Coronary artery (tissue), 2 donors: ENCODE results near the gene CDK11B.
"Not testable (repeated sequence)": the region's sequence is repeated elsewhere in the genome, so short reads cannot be mapped to it uniquely, and the experiment has no call there.

ENCODE experiments used
- DNase-seq: peaks from one replicate; pipeline ENCODE4 v3.0.0-alpha.2; 2017; ENCODE audit warnings: low spot score
- H3K27ac ChIP-seq, 2 donors: fragments of 200-600 bp; sonication (generic); one replicate each; pipeline ENCODE4 v1.5.1; 2016 to 2019
- H3K4me3 ChIP-seq: fragments of 200-600 bp; sonication (generic); 2 replicates; pipeline ENCODE4 v1.5.1; 2016; ENCODE audit warnings: mild to moderate bottlenecking, moderate library complexity
- CTCF ChIP-seq: fragments of 200-600 bp; sonication (generic); IDR thresholded peaks from one replicate; pipeline ENCODE4 v1.5.1; 2019; ENCODE audit warnings: antibody characterized with exemption

The CDK11B gene

GRCh38 chr1:1669468-1670440 is 10.9 kb upstream of the CDK11B start:
- no peak for TF ChIP-seq CTCF
- Histone ChIP-seq H3K27ac (no peak overlapping the region), H3K4me3 (no peak overlapping the region)
- DNase-seq: no peak

GRCh38 chr1:1666526-1666925 is 7.7 kb upstream of the CDK11B start:
- no peak for DNase-seq
- H3K4me3 ChIP-seq: no peak overlapping the region
- no peak for TF ChIP-seq CTCF
- no peak overlapping the region for H3K27ac ChIP-seq

- H3K4me3 ChIP-seq: no peak overlapping the region
- DNase-seq: no peak
- no peak overlapping the region for H3K27ac ChIP-seq
- TF ChIP-seq CTCF: peak; percentile 28
Measured at GRCh38 chr1:1665815-1666251, 7.0 kb upstream of the CDK11B start.

DNA sequence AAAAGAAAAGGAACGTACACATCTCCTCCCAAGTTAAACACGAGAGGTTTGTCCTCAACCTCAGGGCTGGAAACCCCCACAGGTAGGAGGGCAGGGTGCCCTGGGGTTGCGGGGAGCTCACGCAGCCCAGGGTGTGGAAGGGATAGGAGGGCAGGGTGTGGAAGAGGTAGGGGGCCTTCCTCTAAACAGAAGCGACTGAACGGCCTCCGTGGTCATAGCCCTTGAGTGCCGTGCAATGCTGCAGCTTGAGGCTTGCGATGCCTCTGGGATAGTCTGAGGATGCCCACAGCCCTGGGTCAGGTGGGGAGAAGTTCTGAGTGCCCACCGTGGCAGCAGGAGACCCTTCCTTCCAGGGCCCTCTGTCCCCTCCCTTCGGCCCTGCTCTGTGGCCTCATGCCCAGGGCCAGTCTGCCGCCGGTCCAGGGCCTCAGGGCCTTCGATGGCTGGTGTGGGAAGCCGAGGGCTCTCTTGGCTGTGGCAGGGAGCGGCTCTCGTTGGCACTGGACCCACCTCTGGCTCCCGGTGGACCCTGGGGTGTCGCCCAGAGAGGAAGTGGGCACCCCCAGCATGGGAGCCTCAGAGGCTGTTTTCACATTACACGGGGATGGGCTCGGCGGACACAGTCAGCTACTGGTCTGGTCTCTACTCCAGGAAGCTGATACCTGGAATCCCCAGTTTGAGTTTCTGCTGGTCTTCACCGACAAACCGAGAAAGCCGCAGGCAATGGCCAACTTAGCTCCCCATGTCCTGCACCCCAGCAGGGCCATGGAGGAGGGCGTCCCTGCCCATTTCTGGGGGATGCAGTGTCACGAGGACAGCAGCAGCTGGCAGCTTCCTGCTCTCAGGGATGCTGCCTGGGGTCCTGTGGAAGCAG is 6.4 kb upstream of the CDK11B start:
- no peak for DNase-seq
- no peak overlapping the region for H3K27ac ChIP-seq
- H3K4me3 ChIP-seq: no peak overlapping the region
- no peak for TF ChIP-seq CTCF

- not testable (repeated sequence) for DNase-seq, H3K27ac ChIP-seq, H3K4me3 ChIP-seq
Measured at GRCh38 chr1:1664318-1664717, 5.5 kb upstream of the CDK11B start.

GRCh38 chr1:1662830-1663560 is 4.2 kb upstream of the CDK11B start:
- not testable (repeated sequence) for DNase-seq, H3K4me3 ChIP-seq
- peak overlapping the region in 1 of 2 donors; percentile 10 for H3K27ac ChIP-seq

GRCh38 chr1:1662392-1662791 is 3.6 kb upstream of the CDK11B start:
- not testable (repeated sequence) for DNase-seq, H3K4me3 ChIP-seq
- peak overlapping the region in 1 of 2 donors; percentile 10 for H3K27ac ChIP-seq

DNA sequence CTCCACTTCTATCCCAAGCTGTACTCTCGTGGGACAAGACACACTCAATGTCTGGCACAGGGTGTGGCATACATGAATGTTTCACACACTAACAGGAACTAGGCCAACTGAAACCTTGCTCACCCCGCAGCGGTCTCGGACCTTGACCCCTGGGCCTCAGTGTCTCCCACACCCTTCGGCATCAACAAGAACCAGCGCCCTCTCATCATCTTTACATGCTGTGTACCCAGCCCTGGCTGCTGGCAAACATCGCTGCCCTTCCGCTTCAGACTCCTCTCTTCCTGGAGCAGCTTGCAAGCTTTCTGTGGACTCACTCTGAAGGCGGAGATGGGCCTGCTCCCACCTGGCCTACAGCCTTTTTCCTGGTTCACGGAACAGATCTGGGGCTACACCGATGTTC is 10.5 kb downstream of the CDK11B start:
- H3K27ac ChIP-seq, H3K4me3 ChIP-seq, DNase-seq: not testable (repeated sequence)

GRCh38 chr1:1647567-1648241 is 11.1 kb downstream of the CDK11B start:
- not testable (repeated sequence) for H3K27ac ChIP-seq, H3K4me3 ChIP-seq, DNase-seq

DNA sequence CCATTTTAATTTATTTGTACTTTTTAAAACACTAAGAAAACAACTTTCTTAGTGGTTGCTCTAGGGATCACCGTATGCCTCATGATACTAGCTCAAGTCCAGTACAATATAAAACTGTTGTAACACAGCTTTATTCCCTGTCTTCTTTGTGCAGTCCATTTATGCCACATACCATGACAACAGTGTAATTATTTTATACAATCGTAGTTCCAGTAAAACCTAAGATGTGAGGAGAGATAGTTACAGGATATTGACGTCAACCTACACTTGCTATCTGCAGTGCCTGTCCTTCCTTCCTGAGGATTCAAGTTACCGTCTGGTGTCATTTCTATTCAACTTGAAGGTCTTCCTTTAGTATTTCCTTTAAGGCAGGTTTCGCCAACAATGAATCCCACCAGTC is 12.5 kb downstream of the CDK11B start:
- not testable (repeated sequence) for DNase-seq, H3K27ac ChIP-seq, H3K4me3 ChIP-seq

- H3K4me3 ChIP-seq, H3K27ac ChIP-seq, DNase-seq: not testable (repeated sequence)
Measured at GRCh38 chr1:1640711-1641461, 17.9 kb downstream of the CDK11B start.

- H3K4me3 ChIP-seq, H3K27ac ChIP-seq, DNase-seq: not testable (repeated sequence)
Measured at GRCh38 chr1:1640081-1640480, 18.7 kb downstream of the CDK11B start.
